ENCODE measurements around the gene HDAC4.

HDAC4 gene

DNA sequence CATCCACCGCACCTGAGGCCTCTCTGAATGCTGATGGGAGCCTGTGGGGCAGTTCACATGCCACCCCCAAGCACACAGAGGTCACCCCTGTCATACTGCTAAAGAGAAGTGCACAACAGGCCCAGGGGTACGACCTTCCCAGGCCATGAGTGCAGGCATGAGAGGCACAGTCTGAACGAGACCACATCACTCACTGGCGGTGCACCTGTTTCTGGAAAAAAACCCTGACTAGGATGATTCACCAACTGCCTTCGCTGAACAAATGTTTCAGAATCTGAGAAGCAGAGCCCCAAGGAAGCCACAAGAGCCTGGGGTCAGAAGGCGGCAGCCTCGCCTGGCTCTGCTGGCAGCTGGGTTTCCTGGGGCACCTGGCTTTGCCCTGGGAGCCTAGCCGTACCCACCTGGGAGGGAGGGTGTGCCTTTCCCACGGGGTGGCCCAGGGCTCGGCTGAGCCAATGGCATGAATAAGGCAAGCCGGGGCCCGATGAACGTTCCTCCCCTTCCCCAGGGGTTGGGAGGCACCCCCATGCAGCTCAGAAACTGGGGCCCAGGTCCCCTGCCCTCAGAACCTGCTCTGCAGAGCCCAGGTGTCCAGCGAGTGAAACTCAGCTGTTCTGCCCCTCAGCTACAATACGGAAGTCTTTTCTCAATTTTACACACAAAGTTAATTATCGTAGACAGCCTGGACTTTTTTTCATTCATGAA lies 73.8 kb downstream of the HDAC4 start:
- no peak for DNase-seq (ENCODE audit: low spot score)

DNA sequence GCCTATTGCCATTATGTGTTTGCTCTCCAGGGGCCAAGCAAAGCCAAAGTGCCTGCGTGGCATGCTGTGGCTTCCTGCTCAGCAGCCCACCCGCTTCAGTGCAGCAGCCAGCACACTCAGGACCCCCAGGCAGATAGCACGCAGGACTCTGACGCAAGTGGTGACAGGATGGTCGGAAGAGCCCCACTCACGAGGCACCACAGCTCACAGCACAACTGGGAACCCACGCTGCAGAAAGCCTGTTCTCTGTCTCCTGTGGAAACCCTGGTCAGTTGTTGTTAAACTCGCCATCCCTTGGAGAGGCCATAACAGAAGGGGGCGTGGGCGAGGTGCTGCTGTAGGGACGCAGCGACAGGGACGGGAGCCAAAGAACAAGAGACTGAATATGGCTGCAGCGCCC lies 76.4 kb downstream of the HDAC4 start:
- DNase-seq (ENCODE audit: low spot score) = no peak

DNA sequence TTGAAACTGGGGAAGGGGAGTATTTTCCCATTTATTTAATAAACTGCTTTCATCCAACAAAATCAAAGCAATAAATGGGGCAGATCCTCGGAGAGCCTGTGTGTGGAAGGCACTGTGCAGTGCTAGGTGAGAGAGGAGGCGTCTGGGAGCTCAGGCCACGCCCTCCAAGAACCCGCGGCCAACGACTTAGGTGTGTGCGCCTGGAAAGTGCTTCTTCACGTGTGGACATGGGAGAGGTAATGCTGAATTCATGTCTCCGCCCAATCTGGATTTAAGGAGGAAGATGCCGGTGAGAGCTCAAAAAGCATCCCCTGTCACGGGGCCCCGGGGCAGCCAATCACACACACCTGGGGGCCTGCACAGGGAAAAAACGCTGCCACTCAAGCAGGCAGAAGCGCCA lies 77.4 kb downstream of the HDAC4 start:
- DNase-seq (ENCODE audit: low spot score) = no peak

DNA sequence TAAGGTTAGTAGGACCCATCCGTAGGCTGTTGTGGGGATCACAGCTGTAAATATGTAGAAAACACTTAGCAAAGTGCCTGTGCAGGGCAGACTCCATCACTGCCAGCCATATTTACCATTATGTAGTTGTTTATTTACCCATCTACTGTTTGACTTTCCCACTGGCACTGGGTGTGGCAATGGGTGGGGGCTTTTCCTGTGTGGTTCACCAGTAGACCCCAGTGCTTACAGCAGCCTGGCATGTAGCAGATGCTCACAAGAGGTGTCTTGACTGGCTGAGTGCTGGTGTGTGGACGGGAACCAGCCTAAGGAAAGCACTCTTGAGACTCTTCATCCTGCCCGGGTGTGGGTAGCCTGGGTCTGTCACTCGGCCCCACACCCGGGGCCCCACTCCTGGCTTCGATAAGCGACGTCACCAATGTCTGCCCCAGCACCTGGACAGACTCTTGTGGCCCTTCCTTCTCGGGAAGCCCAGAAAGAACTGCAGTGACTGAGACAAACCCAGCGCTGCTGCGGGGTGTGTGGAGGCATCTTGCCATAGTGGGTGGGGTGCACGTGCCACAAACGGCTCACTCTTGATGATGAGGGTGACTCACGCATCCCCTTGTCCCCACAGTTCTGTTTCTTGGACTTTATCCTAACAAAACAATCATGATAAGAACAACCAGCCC lies 78.3 kb downstream of the HDAC4 start:
- peak; percentile 65 for DNase-seq (ENCODE audit: low spot score)

DNA sequence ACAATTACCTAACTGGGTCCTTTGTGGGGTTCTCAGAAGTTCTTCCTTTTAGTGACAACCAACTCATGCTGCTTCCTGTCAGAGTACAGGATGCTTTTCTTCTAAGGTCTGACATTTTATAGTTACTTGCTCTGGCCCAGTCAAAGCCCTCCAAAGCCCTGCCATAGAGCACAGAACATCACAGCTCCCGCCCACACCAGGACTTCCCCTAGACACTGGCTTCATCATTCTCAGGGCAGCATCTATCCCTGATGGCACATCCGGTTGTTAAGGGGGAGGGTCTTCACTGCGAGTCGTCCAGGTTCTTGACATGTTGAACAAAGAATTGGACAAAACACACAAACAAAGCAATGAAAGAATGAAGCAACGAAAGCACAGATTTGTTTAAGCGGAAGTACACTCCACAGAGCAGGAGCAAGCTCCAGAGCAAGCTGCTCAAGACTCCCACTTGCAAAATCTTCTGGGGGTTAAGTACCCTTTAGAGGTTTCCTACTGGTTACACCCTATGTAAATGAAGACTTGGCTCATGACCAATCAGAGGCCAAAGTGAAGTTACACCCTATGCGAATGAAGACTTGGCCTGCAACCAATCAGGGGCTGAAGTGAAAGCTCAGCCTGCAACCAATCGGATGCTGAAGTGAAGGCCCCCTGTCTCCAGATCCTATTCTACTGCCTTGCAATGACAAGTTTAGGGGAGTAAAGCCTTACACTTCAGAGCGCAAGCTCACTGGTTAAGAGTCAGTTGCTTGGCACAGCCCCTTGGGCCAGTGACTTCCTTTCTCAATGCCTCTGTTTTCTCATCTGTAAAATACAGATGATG lies 79.0 kb downstream of the HDAC4 start:
- peak; percentile 75 for DNase-seq (ENCODE audit: low spot score)

DNA sequence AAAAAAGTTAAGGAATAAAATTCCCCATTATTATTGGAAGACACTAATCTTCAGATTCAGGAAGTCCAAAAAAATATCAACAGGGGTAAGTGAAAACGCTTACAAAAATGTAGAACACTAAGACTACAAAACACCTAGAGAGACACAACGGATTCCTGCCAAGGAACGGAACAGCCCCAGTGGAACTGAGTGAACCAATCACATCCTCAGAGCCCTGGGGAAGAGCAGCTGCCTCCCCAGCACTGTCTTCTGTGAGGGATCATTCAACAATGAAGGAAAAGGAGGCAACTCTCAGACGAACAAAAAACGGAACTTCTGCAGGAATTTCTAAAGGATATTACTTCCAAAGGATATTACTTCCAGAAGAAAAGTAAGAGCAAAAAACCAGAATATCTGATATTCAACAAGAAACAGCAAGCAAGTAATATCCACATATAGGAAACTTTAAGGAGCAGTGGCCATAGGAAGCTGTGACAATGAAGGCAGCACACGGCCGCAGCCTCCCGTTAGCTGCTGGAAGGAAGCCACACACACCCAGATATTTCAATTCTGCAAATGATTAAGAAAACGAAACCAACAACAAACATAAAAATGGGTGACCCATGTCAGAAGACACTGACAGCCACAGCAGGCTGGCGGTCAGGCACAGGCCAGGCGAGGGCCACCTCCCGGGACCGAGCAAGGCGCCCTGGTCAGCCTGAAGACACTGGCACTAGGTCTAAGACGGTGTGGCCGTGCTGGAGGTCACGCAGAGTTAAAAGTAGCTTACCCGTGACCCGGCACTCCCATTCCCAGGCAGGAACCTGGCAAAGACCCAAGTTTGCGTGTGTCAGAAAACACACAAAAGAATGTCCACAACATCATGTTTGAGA lies 81.8 kb downstream of the HDAC4 start:
- DNase-seq (ENCODE audit: low spot score) = peak; percentile 49

DNA sequence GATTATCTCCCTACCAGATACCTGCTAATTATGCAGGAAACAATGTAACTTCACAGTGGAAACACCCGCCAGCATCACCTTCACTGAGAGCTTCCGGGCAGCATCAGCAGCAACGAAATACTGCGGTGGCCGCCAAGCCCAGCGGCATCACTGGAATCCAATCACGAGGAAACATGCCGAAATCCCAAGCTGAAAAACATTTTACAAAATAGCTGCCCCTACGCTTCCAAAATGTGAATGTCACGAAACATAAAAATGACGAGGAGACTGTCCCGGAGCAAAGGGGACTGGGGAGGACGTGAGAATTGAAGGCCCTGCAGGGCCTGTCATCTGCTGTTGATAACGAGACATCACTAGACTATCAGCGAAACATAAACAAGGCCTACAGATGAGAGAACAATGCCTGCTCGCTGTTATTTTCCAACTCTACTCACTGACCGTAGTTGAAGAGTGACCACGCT lies 82.6 kb downstream of the HDAC4 start:
- DNase-seq (ENCODE audit: low spot score) = no peak

DNA sequence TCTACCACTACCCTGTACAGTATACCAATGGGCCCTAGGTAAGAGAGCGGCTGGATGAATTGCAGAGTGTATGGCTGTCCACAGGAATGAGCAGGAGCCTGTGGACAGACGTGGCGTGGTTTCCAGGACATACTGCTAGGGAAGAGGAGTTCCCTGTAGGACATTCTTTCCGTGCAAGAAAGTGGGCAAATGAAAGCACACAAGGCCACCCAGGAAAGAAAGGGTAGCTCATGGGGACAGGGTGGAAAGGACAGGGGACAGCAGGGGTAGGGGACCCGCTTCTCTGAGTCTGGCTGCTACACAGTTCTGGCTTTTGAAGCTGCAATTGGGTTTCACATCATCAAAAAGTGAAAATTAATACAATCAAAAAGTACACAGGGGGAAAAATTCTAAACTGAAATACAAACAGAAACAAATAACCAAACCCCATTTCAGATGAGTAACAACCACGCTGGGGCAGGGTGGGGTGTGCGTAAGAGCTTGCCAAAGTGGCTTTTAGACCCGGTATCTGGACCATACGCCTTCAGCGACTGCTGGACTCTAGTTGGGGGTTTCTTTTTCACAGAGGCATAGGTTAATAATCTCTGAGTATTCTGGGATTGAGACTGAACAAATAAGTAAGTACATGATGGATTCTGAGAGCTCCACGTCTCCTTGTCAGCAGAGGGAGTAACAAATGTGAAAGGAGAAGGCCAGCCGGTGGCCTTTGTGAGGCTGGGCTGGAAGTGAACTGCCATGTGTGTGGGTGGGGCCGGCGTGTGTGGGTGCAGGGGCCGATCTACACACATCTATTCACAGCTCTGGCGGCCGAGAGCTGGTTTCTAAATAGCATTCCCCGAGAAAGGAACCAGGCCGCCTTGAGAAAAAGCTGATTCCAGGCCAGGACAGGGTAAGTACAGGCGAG lies 84.0 kb downstream of the HDAC4 start:
- peak; percentile 27 for DNase-seq (ENCODE audit: low spot score)

DNA sequence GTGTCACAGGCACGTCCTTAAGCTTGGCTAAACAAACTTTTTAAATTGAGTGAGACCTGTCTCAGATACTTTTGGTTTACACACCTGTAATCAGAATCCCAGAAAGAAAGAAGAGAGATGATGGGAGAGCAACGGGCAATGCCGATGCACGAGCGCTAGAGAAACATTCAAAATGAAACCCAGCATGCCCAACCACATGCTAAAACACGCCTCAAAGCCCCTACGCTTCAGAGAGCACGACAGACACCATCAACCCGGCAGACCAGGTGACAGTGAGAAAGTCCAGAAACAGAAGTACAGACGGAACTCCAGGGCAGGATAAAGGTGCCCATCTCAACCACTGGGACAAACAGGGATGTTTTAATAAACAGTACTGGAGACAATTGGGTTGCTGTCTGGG lies 85.5 kb downstream of the HDAC4 start:
- DNase-seq (ENCODE audit: low spot score) = no peak

DNA sequence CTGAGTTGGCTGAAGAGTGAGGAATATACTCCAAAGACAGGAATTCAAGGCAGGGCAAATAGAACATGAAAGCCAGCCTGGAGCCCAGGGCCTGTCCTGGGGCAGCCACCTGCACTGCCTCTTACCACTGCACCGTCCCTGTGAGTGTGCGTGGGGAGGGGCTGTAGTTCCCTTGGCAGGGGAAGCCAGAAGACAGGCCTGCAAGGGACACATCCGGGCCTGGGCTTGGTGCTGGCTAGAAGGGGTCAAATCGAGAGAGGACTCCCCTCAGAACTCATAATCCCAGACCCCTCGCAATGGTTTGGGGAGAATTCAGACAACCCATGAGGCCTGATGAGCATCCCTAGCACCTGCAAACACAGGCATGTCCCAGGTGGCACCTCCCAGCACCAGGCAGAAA lies 87.0 kb downstream of the HDAC4 start:
- DNase-seq (ENCODE audit: low spot score) = no peak

DNA sequence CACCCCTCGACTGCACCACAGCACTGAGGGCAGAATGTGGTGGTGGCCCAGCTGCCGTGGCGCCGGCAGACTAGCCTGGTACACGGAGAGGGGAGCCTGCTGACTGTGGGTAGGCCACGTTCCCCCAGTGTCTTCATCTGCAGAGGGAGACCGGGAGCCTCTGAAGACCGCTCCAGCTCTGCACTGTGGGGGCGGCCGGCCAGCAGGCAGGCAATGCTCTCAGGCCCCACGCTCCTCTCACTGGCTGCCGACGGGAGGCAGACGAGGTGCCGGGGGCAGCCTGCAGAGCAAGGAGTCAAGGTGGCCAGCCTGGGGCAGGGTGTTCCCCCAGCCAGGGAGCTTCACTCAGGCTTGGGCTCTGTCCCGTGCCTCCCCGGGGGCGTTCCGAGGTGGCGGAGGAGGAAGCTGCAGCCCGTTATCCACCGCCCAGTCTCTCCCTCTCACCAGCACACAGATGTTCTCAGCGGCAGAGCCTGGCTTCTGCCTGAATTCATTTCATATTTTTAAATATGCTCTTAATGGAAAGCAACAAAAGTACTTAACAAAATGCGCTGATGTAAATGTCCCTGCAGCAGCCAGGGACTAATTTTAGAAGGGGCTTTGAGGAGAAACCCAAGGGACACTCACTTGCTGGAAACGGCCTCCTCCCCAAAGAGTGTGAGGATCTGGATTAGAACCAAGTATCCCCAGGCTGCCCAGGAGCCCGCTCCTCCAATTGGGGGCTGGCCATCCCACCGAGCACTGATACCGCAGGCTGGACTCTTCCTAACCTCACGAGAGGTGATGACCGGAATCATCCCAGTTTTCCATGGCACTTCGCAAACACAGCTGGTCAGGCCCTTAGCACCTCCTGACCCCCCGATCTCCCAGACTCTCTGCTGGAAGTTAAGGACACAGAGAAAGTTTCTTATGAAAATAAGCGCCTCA lies 87.8 kb downstream of the HDAC4 start:
- DNase-seq (ENCODE audit: low spot score) = no peak

DNA sequence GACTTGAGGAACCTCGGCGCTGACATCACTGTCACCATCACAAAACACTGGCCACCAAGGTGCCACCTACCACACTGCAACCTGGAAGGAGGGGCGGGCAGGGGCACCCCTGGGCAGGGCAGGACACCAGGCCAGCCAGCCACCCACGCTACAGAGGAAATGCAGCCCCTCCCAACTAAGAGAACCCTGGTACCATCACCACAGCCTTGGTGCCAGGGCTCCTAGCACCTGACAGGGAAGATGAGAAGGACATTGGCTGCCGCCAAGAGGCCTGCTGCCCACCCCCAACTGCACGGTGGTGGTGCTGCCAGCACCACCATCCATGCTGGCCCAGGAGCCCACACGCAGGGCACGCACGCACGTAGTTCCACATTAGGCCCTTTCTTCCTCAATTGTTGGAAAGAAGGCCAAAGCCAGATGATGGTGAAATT lies 88.7 kb downstream of the HDAC4 start:
- DNase-seq (ENCODE audit: low spot score) = no peak

DNA sequence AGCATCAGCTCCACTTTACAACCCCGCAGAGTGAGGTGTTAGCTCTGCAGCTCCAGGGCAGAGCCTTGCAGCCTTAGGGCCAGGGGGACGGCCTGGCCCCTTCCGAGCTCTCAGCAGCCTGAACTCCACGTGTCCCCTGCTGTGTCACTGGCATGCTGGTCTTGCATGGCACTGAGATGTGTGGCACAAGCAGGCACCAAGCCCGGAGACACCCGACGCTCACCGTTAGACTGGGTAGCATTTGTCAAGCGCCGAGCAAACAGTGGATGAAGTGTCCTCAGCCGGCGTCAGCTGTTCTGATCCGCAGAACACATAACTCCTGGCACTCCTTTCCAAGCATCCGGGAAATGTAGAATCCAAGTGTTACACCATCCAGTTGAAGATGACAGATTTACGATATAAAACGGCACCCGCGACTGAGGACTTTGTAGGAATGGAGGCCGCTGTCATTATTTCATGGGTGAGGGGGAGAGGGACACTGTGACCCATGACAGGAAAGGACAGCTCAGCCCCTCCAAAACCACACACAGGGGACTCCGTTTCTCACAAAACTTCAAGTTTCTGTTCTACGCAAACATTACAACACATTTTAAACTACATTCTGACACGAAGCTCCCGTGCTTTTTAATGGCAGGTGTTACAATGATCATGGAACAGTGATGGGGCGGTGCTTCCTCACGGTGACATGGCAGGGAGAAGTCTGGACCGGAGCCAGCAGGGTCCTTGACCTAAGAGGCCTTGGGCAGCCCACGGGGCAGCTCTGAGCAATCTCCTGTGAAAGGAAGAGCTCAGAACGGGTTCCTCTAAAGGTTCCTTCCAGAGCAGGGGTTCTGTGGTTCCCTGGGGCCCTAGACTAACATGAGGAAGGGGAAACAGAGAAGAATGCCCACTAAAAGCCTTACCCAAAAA lies 89.4 kb downstream of the HDAC4 start:
- DNase-seq (ENCODE audit: low spot score) = no peak

DNA sequence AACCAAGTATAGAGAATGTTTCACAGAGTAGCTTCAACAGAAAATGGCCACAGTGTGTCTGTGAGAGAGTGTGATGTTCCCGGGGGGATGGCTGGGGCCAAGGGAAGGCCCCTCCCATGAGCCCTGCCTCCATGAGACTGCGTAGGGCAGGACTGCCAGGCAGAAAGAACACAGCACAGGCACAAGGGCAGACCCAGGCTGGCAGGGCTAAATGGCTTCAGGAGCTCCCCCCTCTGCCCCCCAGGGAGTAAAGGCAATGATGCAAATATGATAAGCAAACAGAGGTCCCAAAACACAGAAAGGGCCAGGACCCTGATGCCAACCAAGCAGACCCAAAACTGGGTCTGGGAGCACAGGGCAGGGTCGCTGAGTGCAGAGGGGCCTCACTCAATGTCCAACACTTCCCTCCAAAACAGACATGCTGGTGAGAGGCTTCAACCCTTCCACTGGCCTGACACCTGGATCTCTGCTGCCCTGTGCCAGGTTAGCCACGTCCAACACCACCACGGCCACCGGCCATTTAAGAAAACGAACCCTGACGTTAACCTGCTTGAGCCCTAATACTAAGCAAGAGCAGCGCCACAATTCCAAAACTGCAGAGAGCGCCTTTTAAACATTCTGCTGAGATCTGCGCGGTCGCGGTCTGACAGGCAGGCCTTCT lies 90.3 kb downstream of the HDAC4 start:
- DNase-seq (ENCODE audit: low spot score) = no peak

DNA sequence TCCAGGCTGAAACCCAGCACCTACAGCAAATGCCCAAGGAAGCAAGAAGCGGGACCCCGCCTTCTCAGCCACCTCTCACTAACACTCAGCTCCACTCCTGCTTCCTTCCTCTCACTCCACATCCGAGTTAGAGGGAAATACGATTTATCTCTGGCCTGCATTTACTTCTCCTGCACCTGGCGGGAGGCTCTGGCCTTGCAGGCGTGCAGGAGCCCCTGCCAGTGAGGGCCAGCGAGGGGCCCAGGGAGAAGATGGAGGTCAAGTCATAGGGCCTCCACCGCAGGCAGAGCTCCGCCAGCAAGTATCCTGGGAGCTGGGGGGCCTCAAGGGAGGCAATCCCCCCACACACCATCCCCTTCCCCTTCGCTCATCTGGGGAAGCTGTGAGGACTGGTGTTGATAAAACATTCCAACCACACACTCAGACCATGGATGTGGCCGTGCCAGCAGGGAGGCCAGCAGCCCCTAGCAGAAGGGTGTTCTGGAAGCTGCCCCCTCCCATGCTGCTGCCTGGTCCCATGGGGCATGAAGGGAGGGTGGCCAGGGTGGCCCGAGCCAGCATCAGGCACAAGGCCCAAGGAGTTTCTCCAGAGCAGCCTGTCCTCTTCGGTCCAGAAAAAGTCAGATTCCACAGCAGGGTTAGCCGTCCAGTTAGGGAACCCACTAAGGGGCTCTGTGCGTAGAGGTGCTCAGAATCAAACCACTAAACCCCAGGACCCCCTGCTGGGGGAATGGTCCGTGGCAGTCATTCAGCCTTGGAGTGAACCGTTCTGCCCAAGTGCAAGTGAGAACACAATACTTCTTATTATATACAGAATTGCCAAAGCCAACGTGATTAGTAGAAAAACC lies 91.2 kb downstream of the HDAC4 start:
- no peak for DNase-seq (ENCODE audit: low spot score)

DNA sequence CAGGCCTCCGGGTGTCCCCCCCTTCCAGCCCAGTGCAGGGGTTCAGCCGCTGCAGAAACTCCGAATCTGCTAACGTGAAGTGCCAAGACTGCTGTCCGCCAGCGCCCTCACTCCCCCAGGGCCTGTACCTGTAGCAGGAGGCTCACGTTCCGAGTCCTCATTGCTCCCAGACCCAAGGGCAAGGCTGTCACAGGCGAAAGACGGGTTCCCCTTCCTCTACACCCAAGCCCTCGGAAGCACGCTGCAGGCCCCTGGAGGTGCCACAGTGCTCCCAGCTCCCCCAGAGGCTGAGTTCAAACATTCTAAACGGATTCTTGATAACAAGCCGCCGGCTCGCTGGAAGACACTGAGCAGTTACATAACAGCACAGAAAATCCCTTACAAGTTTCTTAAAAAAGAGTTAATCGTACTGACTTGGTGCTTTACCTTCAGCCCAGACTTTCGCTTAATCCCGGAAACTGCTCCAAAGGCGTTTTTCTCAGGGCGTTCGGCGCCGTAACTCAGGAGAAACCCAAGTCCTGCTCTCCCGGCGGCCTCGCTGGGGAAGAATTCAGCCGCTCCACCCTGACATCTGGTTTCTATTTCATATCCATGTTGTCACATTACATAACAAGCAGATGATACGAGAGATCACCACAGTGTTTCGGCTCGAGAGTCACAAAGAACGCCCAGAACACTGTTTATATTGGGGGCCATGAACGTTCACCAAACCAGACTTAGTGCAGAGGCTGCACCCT lies 92.0 kb downstream of the HDAC4 start:
- DNase-seq (ENCODE audit: low spot score) = no peak
